Inflammatory macrophage (primary cell): ENCODE data around the gene EFHD1.
"Not testable (repeated sequence)": the region's sequence is repeated elsewhere in the genome, so short reads cannot be mapped to it uniquely, and the experiment has no call there.

ENCODE experiments used
- DNase-seq, 2 donors: peaks; one replicate each; pipeline ENCODE4 v3.0.0-alpha.2; 2020 to 2022

Gene EFHD1

GRCh38 chr2:232621186-232621585 is 12.2 kb upstream of the EFHD1 start:
- DNase-seq: no peak

GRCh38 chr2:232622563-232622962 is 10.8 kb upstream of the EFHD1 start:
- DNase-seq: no peak

- DNase-seq: no peak
Measured at GRCh38 chr2:232623768-232624765, 9.3 kb upstream of the EFHD1 start.

- no peak for DNase-seq
Measured at GRCh38 chr2:232626584-232626983, 6.8 kb upstream of the EFHD1 start.

- DNase-seq: no peak
Measured at GRCh38 chr2:232628466-232629128, 4.8 kb upstream of the EFHD1 start.

- no peak for DNase-seq
Measured at GRCh38 chr2:232629129-232629475, 4.3 kb upstream of the EFHD1 start.

- DNase-seq: no peak
Measured at GRCh38 chr2:232632229-232632903, 1.0 kb upstream of the EFHD1 start.

- DNase-seq: no peak
Measured at GRCh38 chr2:232632904-232633412, 446 bp upstream of the EFHD1 start.

- DNase-seq: no peak
Measured at GRCh38 chr2:232634206-232635150, 1.1 kb downstream of the EFHD1 start.

GRCh38 chr2:232635376-232635775 is 2.0 kb downstream of the EFHD1 start:
- not testable (repeated sequence) for DNase-seq

- no peak for DNase-seq
Measured at GRCh38 chr2:232635820-232636219, 2.4 kb downstream of the EFHD1 start.

- DNase-seq: no peak
Measured at GRCh38 chr2:232636788-232637420, 3.5 kb downstream of the EFHD1 start.

- no peak for DNase-seq
Measured at GRCh38 chr2:232637866-232638583, 4.6 kb downstream of the EFHD1 start.

GRCh38 chr2:232641153-232641848 is 7.9 kb downstream of the EFHD1 start:
- DNase-seq: no peak

GRCh38 chr2:232643147-232643425 is 9.7 kb downstream of the EFHD1 start:
- DNase-seq: no peak

GRCh38 chr2:232643813-232644347 is 10.5 kb downstream of the EFHD1 start:
- DNase-seq: no peak

- no peak for DNase-seq
Measured at GRCh38 chr2:232645061-232645460, 11.7 kb downstream of the EFHD1 start.

- no peak for DNase-seq
Measured at GRCh38 chr2:232646726-232647125, 13.3 kb downstream of the EFHD1 start.

GRCh38 chr2:232647261-232647660 is 13.9 kb downstream of the EFHD1 start:
- DNase-seq: no peak

GRCh38 chr2:232649033-232649432 is 15.6 kb downstream of the EFHD1 start:
- DNase-seq: no peak
